Activated naive CD4-positive, alpha-beta T cell treated with Interleukin-2 at 50 U/mL for 16 hours (primary cell): ENCODE measurements around the gene TADA2B.
"Not testable (repeated sequence)": the region's sequence is repeated elsewhere in the genome, so short reads cannot be mapped to it uniquely, and the experiment has no call there.

Experiments used
- DNase-seq: peaks from one replicate; pipeline ENCODE4 v3.0.0-alpha.2; 2020

Gene TADA2B

DNA sequence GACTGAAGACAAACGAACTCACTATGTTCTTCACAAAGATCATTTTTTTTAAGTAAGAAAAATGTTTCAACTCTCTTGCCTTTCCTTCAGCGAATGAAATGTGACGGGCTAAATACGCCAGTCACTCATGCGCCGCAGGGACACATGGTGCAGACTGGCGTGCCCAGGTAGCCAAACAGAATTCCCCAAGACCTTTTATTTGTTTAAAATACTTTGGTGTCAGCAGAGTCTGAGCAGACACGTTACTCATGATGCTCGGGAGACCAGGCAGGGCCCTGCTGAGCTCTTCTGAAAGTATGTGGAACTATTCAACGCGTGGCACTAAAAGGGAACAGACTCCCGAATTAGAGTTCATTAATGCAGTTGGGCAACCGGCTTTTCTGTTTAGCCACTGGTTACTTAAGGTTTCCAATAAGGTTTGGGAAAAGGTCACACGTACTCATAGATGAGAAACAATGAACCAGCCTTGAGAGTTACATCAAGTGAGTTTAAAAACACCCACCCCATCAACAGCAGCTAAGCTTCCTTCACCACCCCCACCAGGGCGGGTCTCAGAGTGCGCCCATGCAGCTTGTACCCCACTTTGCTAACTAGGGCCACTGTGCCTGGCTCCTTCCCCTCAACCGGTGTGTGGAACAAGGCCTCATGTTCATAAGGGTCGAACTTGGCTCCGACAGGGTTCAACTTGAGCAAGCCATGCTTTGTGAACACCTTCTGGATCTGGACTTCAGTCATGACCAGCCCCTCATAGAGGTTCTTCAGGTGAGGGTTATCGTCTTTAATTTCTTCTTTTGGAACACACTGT is 17.4 kb downstream of the TADA2B start:
- no peak for DNase-seq

DNA sequence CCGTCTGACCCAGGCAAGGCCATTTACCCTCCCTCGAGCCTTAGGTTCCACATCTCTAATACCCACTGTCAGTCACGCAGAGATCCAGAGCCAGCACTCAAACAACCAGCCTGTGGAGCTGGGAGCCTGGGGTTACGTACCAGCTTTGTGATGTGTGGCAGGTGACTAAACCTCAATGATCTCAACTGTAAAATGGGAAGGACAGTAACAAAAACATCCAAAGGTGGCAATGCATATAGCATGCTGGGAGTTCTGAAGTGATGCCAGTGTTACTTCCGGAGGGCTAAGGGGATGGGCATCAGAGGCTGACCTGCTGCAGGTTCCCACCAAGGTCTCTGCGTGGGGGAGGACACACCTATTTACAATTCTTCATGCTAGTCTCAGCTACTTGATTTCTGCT is 18.6 kb downstream of the TADA2B start:
- DNase-seq, result no peak

DNA sequence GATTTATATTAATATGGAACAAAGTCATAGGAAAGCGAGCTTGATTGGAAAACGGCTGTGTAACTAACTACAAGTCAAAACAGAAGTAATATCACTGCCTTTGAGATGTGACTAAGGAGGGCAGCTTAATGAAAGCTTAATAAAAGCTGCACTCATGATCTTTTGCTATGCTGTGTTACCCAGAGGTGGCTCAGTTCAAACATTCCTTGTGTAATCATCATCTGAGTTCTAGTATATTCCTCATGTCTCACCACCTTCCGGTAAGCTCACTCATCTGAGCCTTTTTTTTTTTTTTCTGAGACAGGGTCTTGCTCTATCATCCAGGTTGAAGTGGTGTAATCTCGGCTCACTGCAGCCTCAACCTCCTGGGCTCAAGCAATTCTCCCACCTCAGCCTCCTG is 19.6 kb downstream of the TADA2B start:
- no peak for DNase-seq

DNA sequence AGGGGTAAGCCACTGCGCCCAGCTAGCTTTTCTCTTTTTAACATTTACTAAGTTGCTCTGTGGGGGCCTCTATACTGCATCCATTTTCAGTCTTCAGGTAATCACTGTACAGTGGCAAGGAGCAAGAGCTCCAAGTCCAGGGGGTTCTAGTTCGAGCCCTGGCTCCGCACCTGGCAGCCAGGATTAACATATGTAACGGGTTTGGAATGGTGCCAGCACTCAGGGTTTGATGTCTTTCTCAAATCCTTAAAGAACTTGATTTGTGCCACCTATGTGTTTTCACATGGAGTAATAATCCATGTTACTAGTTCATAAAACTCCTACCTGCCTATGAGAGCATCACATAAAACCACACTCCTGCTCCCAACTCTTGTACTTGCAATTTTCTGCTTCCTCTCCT is 20.2 kb downstream of the TADA2B start:
- no peak for DNase-seq

DNA sequence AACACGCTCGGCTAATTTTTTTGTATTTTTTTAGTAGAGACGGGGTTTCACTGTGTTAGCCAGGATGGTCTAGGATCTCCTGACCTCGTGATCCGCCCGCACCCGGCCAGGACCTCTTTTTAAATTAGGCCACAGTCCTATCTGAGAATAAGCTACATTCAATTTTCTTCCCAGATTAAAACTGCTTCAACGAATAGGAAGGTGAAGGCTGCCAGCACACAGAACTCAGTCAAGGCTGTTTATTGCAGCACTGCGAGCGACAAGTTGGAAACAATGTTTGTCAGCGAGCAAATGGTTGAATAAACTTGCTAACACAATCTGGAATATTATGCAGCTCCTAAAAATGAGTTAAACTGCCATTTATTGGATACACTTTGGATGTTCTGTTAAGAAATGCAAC is 22.8 kb downstream of the TADA2B start:
- DNase-seq, result no peak

DNA sequence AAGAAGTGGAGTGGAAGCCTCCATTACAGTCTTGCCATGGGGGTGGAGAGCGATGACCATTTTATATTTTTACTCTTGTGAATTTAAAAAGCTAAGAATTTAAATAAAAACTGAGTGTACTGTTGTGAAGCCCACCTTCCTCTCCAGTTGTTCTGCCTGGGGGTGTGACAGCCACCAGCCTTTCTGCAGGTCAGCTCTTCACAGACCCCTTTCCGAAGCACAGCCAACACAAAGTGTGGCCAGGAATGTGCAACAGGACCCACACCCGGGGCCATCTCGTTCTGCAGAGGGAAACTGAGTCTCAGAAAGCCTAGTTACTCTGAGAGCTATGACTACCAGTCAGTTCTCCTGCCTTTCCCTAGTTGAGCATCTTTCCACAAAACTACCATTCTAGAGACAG is 23.3 kb downstream of the TADA2B start:
- no peak for DNase-seq

DNA sequence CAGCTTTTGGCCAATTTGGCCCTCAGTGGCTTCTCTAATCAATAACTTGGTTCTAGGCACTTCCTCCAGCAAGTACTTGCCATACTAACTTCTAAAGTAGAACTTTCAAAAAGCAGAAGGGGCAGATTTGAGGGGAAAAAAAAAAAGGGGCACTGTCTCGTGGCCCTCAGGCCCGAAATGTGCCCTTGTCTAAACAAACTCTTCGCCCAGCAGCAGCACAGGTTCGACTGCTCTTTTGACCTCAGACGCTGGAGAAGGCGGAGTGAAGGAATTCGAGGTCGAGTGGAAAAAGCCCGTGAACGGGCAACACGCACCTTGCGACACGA is 23.9 kb downstream of the TADA2B start:
- DNase-seq, result no peak

DNA sequence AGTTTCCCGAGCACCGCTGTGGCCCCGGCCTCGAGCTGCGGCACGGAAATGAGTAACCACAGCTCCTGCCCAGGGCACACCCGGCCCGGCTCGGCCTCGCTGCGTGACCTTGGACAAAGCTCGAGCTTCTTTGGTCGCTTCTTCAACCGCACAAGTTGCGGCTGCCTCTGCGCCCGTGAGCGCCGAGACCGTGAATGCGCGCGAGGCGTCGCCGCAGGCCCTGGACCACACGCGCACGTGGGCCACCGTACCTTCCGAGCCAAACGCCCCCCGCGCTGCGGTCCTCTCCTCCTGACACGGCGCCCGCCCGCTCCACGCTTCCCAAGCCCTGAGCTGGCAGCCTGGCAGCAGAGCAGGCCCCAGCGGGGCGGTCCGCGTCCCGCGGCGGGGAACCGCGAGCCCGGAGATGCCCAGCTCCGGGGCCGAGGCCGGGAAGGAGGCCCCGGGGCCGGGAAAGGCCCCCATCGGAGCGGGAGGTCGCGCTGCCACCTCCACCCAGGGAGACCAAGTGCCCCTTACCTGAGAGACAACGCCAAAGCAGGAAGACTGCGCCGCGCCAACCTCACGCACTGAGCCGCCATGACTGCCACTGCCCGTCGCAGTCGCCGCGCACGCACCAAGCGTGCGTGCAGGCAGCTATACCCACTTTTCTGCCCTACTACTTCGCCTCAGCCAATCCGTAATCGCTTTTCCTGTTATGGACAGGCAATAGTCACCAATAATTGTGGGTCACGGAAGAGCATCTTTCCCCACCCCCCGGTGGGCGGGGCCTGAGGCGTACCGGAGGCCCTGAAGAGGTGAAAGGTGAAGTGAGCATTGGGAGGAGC is 24.5 kb downstream of the TADA2B start, which contains the start of gene GRPEL1:
Gene GRPEL1 (minus strand): TSS at position 613 of the 827 bp plus-strand sequence. CDS start 32 bp downstream, at position 581.
- peak; percentile 100 for DNase-seq

DNA sequence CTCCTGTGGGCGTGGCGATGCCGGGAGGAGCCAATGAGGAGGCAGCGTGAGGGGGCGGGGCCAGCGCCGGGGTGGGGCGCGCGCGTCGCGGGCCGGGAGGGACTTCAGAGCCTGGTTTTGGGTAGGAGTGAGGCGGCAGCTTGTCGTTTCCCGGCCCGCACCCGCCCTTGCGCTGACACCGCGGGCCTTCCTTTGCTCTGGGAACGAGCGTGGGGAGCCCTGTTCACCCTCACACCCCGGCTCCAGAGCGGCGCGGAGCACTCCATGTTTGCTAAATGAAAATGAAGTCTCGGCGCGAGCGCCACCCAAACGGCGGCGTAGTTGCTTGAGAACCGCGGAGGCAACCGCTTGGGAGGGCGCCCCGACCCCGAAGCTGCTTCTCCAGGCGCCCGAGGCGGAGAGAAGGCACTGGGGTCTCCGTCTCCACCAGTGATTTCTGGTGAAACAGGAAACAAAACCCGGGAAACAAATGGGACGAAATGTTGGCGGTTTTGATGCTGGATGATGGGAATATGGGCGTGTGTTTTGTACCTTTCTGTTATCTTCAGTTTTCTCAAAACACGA is 25.2 kb downstream of the TADA2B start:
- DNase-seq, result no peak

DNA sequence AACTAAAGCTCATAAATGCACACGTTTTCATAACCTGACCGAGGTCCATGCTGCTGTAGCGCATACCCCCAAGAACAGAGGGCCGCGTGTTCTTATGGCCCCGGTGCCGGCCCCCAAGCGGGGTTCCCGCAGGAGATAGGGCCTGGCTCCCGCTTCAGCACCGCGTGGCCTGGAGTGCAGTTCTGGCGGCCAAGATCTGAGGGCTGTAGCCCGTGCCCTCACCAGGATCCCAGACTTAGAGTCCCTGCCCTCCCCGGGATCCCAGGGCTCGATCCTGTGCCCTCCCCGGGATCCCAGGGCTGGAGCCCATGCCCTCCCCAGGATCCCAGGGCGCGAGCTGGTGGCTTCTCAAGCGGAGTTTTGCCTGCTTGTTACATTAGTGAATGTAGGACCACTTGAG is 25.7 kb downstream of the TADA2B start:
- no peak for DNase-seq

DNA sequence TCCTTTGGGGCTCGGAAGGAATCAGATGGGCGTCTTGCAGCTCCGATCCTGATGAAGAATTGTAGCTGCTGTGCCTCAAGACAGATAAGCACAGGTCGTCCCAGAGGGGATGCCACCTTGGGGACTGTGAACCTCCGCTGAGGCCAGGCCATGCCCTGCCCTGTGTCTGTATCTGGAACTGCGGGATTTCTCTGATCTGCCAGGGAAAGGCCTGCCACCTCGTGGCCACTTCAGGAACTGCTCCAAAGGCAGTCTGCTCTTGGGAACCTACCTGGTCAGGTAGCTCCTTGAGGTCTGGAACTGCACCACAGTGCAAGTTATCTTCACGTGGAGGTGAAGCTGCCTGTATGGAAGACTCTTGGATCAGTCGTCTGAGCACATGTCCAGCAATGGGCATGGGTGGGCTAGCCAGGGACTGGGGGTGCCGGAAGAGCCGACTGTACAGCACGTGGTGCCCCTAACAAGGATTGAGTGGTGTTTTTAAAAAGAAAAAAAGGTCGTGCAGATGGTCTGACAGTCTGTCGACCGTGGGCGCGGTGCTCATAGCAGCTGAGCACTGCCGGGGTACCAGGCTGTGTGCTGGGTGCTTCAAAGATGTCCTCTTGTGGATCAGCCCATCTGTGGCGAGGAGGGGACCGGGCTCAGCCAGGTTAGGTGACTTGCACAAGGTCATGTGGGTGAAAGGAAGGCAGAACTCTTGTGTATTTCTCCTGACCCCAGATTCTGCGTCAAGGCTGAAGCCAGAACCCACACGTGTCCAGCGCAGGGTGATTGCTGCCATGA is 27.7 kb downstream of the TADA2B start:
- peak; percentile 88 for DNase-seq

DNA sequence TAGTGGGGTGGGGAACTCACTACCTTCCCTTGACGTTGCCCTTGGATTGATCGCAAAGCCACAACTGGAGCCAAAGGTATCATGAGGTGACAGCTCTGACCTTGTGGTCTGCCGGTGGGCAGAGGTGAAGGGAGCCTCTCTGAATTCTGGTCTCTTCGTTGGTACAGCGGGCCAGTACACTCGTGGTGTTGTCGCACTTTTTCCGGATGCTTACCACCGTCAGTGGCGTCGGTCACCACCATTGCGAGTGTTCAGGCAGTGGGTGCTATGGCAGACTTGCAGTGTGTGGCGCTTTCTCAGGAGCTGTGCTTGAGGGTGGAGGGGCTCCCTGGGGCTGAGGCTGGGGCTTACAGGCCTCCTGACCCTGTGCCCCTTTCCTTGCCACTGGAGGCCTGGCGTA is 29.9 kb downstream of the TADA2B start:
- no peak for DNase-seq

DNA sequence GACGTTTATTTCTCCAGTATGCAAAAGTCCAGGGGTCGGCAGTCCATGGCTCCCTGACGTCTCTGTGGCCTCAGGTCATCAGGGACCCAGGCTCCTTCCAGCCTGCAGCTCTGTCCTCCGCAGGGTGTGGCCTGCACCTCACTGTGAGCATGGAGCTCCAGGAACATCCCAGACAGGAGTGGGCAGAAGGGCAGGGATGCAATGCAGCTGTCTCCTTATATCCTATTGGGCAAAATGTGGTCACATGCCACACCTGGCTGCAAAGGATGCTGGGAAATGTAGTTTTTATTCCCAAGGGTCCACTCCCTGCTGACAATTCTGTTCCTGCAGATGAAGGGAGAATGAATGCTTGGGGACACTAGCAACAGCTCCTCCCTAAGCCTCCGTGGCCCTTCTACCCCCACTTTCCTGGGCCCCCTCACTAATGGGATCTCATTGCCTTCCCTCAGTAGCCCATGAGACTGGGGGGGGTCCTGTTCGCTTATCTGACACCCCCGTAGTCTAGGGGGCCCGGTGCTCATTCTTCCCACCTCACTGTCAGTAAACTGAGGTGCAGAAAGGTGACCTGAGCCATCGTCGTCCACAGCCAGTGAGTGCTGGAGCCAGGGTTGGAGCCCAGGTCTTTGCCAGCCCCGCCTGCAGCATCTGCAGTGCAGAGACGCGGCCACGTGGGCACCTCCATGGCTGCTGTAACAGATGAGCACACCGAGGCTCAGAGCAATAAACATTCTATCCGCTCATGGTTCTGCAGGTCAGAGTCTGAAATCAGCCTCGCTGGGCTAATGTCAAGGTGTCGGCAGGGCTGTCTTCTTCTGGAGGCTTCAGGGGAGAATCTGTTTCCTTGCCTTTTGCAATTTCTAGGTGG is 30.6 kb downstream of the TADA2B start:
- no peak for DNase-seq

DNA sequence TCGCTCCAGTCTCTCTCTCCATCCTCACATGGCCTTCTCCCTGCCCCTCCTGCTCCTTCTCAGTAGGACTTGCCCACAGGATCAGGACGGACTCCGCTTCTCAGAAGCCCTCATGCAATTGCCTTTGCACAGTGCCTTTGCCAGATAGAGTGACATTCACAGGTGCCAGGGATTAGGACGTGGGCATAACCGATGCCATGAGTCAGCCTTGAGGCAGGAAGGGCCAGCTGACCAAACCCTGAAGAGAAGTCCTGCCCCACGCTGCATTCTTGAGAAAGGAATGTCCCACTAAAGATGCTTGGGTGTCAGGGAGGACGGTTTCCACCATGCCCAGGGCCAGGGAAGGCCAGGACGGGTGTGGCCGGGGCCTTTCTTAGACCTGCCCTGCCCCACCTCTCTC is 31.3 kb downstream of the TADA2B start:
- no peak for DNase-seq

DNA sequence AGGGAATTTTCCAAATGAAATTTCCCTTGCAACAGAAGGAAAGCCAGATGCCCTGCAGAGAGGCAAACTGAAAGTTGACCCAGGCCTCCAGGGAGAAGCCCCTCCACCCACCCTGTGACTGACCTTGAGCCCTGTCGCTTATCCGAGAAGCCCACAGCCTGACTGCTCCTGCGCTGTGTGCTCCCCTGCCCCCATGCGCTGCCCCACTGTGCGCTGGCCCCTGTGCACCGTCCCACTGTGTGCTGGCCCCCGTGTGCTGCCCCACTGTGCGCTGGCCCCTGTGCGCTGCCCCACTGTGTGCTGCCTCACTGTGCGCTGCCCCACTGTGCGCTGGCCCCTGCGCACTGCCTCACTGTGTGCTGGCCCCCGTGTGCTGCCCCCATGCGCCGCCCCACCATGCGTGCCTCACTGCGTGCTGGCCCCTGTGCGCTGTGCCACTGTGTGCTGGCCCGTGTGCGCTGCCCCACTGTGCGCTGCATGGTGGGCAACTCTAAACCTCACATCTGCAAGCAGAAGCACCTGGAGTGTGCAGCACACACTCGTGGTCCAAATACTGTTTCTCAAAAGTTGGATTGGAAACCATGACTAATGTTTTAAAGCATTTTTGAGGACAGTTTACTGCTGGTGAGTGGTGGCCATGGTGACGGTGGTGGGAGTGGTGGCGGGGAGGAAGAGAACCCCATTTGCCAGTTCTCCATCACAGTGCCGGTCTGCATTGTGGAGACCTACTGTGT is 33.0 kb downstream of the TADA2B start:
- no peak for DNase-seq

DNA sequence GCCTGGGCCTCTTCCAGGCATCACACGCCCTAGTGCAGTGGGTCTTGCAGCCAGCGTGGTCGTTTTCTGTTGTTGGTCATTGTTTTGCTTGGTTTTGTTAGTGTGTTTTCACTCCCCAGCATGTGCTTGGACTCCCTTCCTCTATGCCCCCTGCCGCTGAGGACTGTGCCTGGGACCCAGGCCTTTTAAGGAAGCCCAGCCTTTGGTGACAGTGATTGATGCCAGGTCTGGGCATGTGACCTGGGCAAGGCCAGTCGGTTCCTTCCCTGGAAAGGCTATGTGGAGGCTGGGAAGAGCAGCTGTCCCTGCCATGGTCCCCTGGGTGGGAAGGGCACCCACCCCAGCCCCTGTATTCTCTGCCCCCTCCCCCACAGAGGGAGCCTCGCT is 33.5 kb downstream of the TADA2B start:
- DNase-seq, result no peak

DNA sequence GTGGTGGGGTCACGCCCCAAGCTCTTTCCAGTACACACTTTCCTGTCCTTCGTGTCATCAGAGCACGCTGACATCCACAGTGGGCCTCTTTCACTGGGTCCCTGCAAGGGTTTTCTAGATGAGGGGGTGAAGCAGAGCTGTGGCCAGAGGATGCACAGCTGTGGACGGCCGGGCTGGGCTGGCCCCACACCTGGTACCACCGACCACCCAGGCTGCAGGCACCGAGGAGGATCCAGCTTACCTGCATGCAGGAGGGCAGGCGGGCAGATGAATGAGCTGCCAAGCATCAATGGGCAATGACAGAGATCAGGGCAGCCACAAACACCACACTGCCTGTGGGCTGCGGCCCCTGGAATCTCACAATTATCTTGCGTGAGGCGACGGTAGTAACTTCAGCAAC is 34.2 kb downstream of the TADA2B start:
- DNase-seq, result no peak

DNA sequence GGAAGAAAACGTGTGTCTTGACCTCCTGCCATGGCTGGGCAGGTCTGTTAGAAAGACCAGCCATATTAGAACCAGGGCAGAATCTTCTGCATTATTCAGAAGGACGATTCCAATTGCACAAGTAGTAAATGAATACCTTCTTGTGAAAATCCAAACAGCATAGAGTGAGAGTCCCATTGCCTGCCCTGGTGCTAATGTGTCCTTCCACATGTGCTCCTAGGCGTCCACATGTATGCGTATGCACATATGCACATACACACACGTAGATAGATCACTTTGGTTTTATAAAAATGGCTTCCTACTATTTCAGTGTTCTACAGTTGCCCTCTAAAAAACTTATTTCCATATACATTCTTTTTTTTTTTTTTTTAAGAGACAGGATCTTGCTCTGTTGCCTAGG is 34.9 kb downstream of the TADA2B start:
- DNase-seq, result no peak

DNA sequence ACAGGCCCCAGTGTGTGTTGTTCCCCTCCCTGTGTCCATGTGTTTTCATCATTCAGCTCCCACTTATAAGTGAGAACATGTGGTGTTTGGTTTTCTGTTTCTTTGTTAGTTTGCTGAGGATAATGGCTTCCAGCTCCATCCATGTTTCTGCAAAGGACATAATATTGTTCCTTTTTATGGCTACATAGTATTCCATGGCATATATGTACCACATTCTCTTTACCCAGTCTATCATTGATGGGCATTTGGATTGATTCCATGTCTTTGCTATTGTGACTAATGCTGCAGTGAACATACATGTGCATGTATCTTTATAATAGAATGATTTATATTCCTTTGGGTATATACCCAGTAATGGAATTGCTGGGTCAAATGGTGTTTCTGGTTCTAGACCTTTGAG is 36.3 kb downstream of the TADA2B start:
- not testable (repeated sequence) for DNase-seq

DNA sequence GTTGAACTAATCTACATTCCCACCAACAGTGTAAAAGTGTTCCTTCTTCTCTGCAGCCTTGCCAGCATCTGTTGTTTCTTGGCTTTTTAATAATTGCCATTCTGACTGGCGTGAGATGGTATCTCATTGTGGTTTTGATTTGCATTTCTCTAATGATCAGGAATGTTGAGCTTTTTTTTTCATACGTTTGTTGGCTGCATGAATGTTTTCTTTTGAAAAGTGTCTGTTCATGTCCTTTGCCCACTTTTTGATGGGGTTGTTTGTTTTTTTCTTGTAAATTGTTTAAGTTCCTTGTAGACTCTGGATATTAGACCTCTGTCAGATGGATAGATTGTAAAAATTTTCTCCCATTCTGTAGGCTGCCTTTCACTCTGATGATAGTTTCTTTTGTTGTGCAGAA is 36.7 kb downstream of the TADA2B start:
- DNase-seq, result not testable (repeated sequence)
